Spinal cord (tissue), 10 donors: Measurements from ENCODE around the gene WWOX. TPM values are rescaled to one million over a fixed set of nuclear protein-coding genes. Genes with fewer than 3 reads are reported as not detected.

Experiments
- DNase-seq, 6 donors: peaks; one replicate each; pipeline versions ENCODE4 v3.0.0 to v3.0.0-alpha.2; 2013 to 2015; ENCODE audit warnings: low spot score in 6 of 6, low read depth in 4 of 6
- H3K27ac ChIP-seq: one replicate; pipeline ENCODE4 v1.5.1; 2013; ENCODE audit warnings: low read depth, low read length, control low read depth
- H3K27me3 ChIP-seq: one replicate; pipeline ENCODE4 v1.6.1; 2013; ENCODE audit warnings: low read length; ENCODE audit not compliant: control insufficient read depth, insufficient read depth
- H3K36me3 ChIP-seq: one replicate; pipeline ENCODE4 v1.6.1; 2013; ENCODE audit warnings: low read length; ENCODE audit not compliant: control insufficient read depth, insufficient read depth
- H3K4me1 ChIP-seq: one replicate; pipeline ENCODE4 v1.6.1; 2013; ENCODE audit warnings: low read length; ENCODE audit not compliant: control insufficient read depth, insufficient read depth
- H3K4me3 ChIP-seq: one replicate; pipeline ENCODE4 v1.5.1; 2013; ENCODE audit warnings: low read depth, low read length, control low read depth
- H3K9me3 ChIP-seq: one replicate; pipeline ENCODE4 v1.6.1; 2013; ENCODE audit warnings: low read length; ENCODE audit not compliant: control insufficient read depth, insufficient read depth
- WGBS: methylation state at CpG from one replicate; pipeline ENCODE4 v1.1.5; 2013; ENCODE audit warnings: missing lambda C conversion rate; ENCODE audit not compliant: insufficient coverage; 5-methylcytosine and 5-hydroxymethylcytosine counted together
- polyA plus RNA-seq, 2 donors: library from polyadenylated mRNA; unstranded; fragments of 120-200 nt; gene quantifications; one replicate each; pipeline ENCODE4 v1.2.1, GENCODE V29; 2013; ENCODE audit not compliant: insufficient read length in 2 of 2
- total RNA-seq, 2 donors: library from RNA; depleted of rRNA in 1 of 2; stranded (reverse); fragments of 120-200 nt in 1 of 2; fragments of >200 nt in 1 of 2; gene quantifications; one replicate each; pipeline versions ENCODE4 v1.2.3 to v1.2.4, GENCODE V29; 2013 to 2014
- donor health status: healthy.

WWOX gene
- total and polyA plus RNA-seq, 4 donors, result 27.5 to 51.5 (median 32.5) TPM

GRCh38 chr16:78773706-78774105 lies 674.3 kb downstream of the WWOX start:
- WGBS, result 81% methylated on average over 3 of the region's 4 CpGs
- H3K4me1 ChIP-seq, result no peaks in the 10 kb centered on the region

GRCh38 chr16:78775161-78775561 lies 675.7 kb downstream of the WWOX start:
- no peaks in the 10 kb centered on the region for H3K27me3 ChIP-seq
- no peaks in the 10 kb centered on the region for H3K36me3 ChIP-seq
- WGBS, result 100% methylated on average over 2 of the region's 6 CpGs
- no peaks in the 10 kb centered on the region for H3K4me1 ChIP-seq
- no peak for DNase-seq
- H3K4me3 ChIP-seq, result no peak overlapping the region
- H3K27ac ChIP-seq, result no peak overlapping the region
- H3K9me3 ChIP-seq, result no peaks in the 10 kb centered on the region

More at GRCh38 chr16:78773706-78774105, 674.3 kb downstream of the WWOX start:
- no peak for DNase-seq
- Histone ChIP-seq H3K27me3 (no peaks in the 10 kb centered on the region), H3K27ac (no peak overlapping the region), H3K4me3 (no peak overlapping the region), H3K36me3 (no peaks in the 10 kb centered on the region), H3K9me3 (no peaks in the 10 kb centered on the region)

DNA sequence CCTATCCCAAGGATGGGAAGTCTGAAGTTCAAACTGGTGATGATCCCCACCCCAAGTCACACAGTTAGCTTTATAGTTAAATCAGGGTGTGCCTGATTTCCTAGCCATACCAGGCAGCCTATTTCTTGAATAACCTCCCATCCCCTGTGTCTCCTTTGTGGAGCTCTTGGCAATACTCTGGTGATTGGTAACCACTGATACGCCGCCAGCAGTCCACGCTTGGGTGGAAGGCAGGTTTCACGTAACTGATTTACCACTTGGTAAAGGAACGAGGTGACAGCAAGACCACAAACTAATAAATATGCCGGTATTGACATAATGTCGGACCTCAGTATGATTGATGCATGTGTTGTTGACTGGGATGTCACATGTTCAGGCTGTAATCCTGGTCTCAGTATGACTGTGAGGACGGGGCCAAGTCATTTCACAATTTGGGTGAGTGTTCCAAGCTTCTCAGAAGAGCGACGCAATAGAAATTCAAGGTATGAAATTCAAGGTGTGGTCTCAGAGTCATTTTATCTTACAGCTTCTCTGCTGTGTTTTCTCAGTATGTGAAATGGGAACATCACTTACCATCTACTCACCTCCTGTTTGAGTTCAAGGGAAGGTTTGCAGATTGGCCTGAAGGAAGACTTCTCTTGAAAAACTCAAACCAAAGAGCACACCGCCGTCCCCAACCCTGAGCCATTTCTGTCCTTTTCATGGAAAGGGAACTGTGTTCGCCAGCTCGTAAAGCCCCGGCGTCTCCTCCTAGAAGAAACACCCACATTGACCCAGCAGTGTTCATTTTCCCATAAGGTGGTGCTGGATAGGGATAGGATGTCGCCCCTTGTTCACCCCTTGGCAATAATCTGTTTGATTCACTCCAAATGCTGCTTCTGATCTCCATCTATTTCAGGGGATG lies 678.9 kb downstream of the WWOX start:
- Histone ChIP-seq H3K4me1 (no peaks in the 10 kb centered on the region), H3K36me3 (no peaks in the 10 kb centered on the region), H3K9me3 (no peaks in the 10 kb centered on the region), H3K27me3 (no peaks in the 10 kb centered on the region), H3K27ac (no peak overlapping the region), H3K4me3 (no peak overlapping the region)
- no peak for DNase-seq
- 96% methylated on average over 8 of the region's 17 CpGs for WGBS

DNA sequence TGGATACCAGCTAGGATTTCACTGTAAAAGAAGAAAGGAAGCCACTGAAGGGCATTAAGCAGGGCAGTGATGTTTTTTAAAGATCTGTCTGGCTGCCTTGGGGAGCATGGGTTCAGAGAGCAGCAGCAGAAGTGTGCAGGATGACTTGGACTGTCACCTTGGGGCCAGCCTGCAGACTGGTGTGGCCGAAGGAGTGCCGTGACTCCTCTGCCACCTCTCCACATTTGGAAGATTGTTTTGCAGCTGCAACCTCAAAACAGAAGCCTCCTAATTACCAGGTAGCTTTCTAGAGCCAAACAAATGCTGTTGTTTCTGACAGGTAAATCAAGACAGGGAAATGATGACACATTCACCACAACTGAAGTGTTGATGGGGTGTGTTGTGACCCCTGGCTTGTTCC lies 681.4 kb downstream of the WWOX start:
- no peaks in the 10 kb centered on the region for H3K9me3 ChIP-seq
- no peaks in the 10 kb centered on the region for H3K36me3 ChIP-seq
- no peaks in the 10 kb centered on the region for H3K4me1 ChIP-seq
- no peak overlapping the region for H3K4me3 ChIP-seq
- H3K27ac ChIP-seq, result no peak overlapping the region
- no peaks in the 10 kb centered on the region for H3K27me3 ChIP-seq
- DNase-seq, result no peak
- no CpG with 5 or more reads among the region's 2 CpGs for WGBS

GRCh38 chr16:78782572-78782971 lies 683.1 kb downstream of the WWOX start:
- H3K9me3 ChIP-seq, result no peaks in the 10 kb centered on the region
- WGBS, result no CpG with 5 or more reads among the region's 2 CpGs
- no peaks in the 10 kb centered on the region for H3K27me3 ChIP-seq
- DNase-seq, result no peak
- H3K4me3 ChIP-seq, result no peak overlapping the region
- H3K4me1 ChIP-seq, result no peaks in the 10 kb centered on the region
- H3K36me3 ChIP-seq, result no peaks in the 10 kb centered on the region
- no peak overlapping the region for H3K27ac ChIP-seq

DNA sequence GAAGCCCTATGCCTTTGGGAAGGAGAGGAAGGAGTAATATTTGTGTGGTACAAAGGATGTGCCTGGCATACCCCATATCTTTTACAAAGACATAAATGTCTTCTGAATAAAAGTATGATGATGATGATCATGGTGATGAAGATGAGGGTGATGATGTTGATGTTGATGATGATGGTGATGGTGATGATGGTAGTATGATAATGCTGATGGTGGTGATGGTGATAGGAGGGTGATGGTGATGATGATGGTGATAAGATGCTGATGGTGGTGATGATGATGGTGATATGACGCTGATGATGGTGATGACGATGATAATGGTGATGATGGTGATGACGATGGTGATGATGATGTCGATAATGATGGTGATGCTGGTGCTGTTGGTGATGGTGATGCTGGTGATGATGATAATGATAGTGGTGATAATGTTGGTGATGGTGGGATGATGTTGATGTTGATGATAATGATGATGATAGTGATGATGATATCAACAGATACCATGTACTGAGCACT lies 684.2 kb downstream of the WWOX start:
- no peaks in the 10 kb centered on the region for H3K27me3 ChIP-seq
- no peak for DNase-seq
- no peak overlapping the region for H3K4me3 ChIP-seq
- no peaks in the 10 kb centered on the region for H3K4me1 ChIP-seq
- H3K36me3 ChIP-seq, result no peaks in the 10 kb centered on the region
- no peak overlapping the region for H3K27ac ChIP-seq
- WGBS, result 72% methylated on average over 4 of the region's 4 CpGs
- H3K9me3 ChIP-seq, result no peaks in the 10 kb centered on the region

- Histone ChIP-seq H3K36me3 (no peaks in the 10 kb centered on the region), H3K4me1 (no peaks in the 10 kb centered on the region), H3K27me3 (no peaks in the 10 kb centered on the region), H3K9me3 (no peaks in the 10 kb centered on the region), H3K27ac (no peak overlapping the region), H3K4me3 (no peak overlapping the region)
- DNase-seq, result no peak
- WGBS, result 100% methylated on average over 1 of the region's 6 CpGs
Measured at GRCh38 chr16:78784771-78785170, 685.3 kb downstream of the WWOX start.

DNA sequence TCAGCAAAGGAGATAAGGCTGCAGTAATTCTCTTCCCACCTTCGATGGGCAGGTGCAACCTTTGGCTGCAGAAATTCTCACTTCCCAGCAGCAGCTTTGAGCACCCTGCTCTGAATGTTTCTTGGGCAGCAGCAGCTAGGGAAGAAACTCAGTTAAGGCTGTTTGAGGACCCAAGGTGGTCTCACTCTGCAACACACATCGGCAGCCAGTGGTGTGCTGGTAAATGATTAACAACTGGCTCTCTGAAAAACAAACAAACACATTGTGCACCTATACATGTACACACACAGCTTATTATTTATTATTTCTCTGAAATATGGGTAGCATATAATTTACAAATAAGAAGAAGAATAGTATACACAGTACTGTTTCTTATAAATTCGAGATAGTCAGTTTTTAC lies 685.8 kb downstream of the WWOX start:
- Histone ChIP-seq H3K36me3 (no peaks in the 10 kb centered on the region), H3K27ac (no peak overlapping the region), H3K9me3 (no peaks in the 10 kb centered on the region), H3K27me3 (no peaks in the 10 kb centered on the region), H3K4me3 (no peak overlapping the region), H3K4me1 (no peaks in the 10 kb centered on the region)
- no peak for DNase-seq
- WGBS, result 92% methylated on average over 1 of the region's 3 CpGs

DNA sequence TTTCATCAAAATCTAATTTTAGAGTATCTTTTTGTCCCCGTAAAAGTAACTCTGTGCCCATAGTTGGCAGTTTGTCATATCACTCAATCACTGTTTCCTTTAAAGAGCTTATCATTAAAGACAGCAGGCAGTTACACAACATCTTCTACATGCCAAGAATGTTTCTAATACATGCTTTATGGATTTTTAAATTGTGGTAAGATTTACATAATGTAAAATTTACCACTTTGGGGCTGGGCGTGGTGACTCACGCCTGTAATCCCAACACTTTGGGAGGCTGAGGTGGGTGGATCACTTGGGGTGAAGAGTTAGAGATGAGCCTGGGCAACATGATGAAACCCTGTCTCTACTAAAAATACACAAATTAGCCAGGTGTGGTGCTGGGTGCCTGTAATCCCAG lies 687.2 kb downstream of the WWOX start:
- no peaks in the 10 kb centered on the region for H3K27me3 ChIP-seq
- no peak for DNase-seq
- H3K9me3 ChIP-seq, result no peaks in the 10 kb centered on the region
- 100% methylated on average over 2 of the region's 3 CpGs for WGBS
- H3K4me3 ChIP-seq, result no peak overlapping the region
- H3K27ac ChIP-seq, result no peak overlapping the region
- H3K4me1 ChIP-seq, result no peaks in the 10 kb centered on the region
- no peaks in the 10 kb centered on the region for H3K36me3 ChIP-seq

DNA sequence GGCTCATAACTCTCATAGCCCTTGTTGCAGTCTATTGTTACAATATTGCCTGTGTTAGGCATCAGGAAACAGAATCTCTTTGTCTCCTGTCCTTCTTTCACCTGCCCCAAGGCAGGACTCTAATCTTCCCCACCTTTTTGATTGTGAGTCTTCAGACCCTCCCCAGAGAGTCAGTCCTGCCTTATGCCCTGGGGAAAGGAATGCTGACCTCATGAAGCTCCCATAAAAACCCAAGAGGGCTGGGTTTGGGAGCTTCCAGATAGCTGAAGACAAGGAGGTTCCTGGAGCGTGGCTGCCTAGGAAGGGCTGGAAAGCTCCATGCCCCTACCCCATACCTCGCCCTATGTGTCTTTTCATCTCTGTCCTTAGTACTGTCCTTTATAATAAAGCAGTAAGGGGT lies 688.8 kb downstream of the WWOX start:
- H3K27me3 ChIP-seq, result no peaks in the 10 kb centered on the region
- H3K27ac ChIP-seq, result no peak overlapping the region
- H3K36me3 ChIP-seq, result no peaks in the 10 kb centered on the region
- H3K4me3 ChIP-seq, result no peak overlapping the region
- H3K9me3 ChIP-seq, result no peaks in the 10 kb centered on the region
- no CpG with 5 or more reads among the region's 2 CpGs for WGBS
- H3K4me1 ChIP-seq, result no peaks in the 10 kb centered on the region
- DNase-seq, result no peak
